Erythroblast (primary cell): Measurements from ENCODE around the gene PCDH9.

Experiments used
- GATA1 ChIP-seq: IDR thresholded peaks from 2 replicates; pipeline ENCODE4 v1.6.1; 2011; ENCODE audit warnings: low read depth, mild to moderate bottlenecking, control low read depth, low read length, moderate library complexity
- POLR2A ChIP-seq: IDR thresholded peaks from 2 replicates; pipeline ENCODE4 v1.6.1; 2011; ENCODE audit warnings: mild to moderate bottlenecking, low read length

DNA sequence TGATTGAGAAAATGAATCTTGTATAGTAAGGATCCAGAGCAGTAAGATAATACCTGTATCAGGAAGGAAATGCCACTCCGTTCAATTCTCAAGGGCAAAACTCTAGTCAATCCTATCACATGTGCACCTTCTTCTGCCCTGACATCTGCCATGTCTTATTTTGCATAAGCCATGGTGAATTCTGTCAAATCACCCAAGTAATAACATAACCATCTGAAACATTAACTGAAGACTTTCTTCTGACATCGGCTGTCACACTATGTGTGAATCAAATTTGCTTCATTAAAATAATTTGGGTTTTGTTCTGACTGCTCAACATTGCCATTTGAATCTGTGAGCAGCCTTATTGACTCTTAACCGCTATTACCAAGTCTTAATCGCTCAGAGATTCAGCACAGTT, 91.2 kb downstream of the PCDH9 start:
- TF ChIP-seq POLR2A, result no peak
- no peak for TF ChIP-seq GATA1
